ENCODE measurements around the gene SMYD3.

DNA sequence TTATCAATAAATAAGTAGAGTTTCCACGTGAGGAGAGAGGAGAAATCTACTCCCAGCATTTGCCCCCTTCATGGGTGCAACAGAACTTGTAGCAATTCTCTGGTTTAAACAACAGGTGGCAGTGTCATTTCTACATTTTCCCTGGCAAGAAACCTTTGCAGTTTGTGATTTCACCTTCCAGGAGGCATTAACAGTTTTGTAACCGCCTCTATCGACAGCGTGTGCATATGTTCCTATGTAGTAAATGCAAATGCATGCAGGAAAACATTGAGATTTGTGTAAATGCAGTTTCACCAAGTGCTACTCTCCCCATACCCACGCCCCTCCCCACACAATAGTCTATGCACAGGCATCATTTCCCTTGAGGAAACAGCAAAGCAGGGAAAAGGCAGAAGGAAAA, 494.7 kb downstream of the SMYD3 start:
- TF ChIP-seq, protein P1, sequence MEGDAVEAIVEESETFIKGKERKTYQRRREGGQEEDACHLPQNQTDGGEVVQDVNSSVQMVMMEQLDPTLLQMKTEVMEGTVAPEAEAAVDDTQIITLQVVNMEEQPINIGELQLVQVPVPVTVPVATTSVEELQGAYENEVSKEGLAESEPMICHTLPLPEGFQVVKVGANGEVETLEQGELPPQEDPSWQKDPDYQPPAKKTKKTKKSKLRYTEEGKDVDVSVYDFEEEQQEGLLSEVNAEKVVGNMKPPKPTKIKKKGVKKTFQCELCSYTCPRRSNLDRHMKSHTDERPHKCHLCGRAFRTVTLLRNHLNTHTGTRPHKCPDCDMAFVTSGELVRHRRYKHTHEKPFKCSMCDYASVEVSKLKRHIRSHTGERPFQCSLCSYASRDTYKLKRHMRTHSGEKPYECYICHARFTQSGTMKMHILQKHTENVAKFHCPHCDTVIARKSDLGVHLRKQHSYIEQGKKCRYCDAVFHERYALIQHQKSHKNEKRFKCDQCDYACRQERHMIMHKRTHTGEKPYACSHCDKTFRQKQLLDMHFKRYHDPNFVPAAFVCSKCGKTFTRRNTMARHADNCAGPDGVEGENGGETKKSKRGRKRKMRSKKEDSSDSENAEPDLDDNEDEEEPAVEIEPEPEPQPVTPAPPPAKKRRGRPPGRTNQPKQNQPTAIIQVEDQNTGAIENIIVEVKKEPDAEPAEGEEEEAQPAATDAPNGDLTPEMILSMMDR (IDR thresholded peaks at IDR 0.05), result peak in 2 of 3 donors; percentile 33 to 57
- TF ChIP-seq POLR2A (IDR thresholded peaks at IDR 0.05), result no peak
